Activated naive CD4-positive, alpha-beta T cell treated with anti-CD3 and anti-CD28 coated beads, Interleukin-2, amount 50 U/mL, for 24 hours (primary cell): ENCODE measurements around the gene CNGA4.
"Not testable (repeated sequence)": the region's sequence is repeated elsewhere in the genome, so short reads cannot be mapped to it uniquely, and the experiment has no call there.

Experiments used
- H3K27ac Mint-ChIP-seq: one replicate; pipeline ENCODE4 v1.8.0; 2021; ENCODE audit warnings: mild to moderate bottlenecking, mixed read lengths
- H3K27me3 Mint-ChIP-seq: one replicate; pipeline ENCODE4 v1.8.0; 2021; ENCODE audit warnings: mixed read lengths
- H3K36me3 Mint-ChIP-seq: one replicate; pipeline ENCODE4 v1.8.0; 2021; ENCODE audit warnings: mixed read lengths
- H3K4me1 Mint-ChIP-seq: one replicate; pipeline ENCODE4 v1.8.0; 2021; ENCODE audit warnings: mixed read lengths
- H3K4me3 Mint-ChIP-seq: one replicate; pipeline ENCODE4 v1.8.0; 2021; ENCODE audit warnings: mild to moderate bottlenecking, mixed read lengths
- H3K9me3 Mint-ChIP-seq: one replicate; pipeline ENCODE4 v1.8.0; 2021; ENCODE audit warnings: mixed read lengths

Gene CNGA4

DNA sequence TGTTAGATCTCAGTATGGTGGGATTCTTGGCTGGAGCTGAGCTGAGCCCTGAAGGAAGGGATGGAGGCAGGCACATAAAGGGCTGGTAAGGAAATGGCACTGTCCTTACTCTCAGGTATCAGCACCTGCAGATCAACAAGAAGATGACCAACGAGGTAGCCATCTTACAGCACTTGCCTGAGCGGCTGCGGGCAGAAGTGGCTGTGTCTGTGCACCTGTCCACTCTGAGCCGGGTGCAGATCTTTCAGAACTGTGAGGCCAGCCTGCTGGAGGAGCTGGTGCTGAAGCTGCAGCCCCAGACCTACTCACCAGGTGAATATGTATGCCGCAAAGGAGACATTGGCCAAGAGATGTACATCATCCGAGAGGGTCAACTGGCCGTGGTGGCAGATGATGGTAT lies 2.4 kb downstream of the CNGA4 start:
- Mint-ChIP-seq H3K36me3 (no peaks in the 10 kb centered on the region), H3K4me1 (no peaks in the 10 kb centered on the region), H3K4me3 (no peak overlapping the region), H3K27me3 (no peaks in the 10 kb centered on the region), H3K9me3 (no peaks in the 10 kb centered on the region), H3K27ac (no peak overlapping the region)

DNA sequence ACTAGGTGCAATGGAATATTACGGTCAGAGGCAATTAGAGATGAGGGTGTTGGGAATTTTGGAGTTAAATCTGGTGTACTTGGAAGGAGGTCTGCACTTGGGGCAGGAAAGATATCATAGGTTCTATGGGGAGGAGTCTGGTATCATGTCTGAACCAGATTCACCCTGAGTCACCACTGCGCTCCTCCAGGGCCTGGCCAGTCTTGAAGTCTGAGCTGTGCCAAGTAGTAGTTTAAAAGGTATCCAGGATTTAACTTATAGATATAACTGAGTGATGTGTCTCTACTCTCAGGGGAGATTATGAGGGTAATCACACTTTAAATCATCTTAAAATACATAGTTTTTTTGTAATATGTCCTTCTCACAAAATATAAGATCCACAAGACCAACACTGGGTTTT lies 6.6 kb downstream of the CNGA4 start:
- H3K4me3 Mint-ChIP-seq: no peak overlapping the region
- no peaks in the 10 kb centered on the region for H3K36me3 Mint-ChIP-seq
- no peaks in the 10 kb centered on the region for H3K4me1 Mint-ChIP-seq
- H3K27me3 Mint-ChIP-seq: no peaks in the 10 kb centered on the region
- H3K9me3 Mint-ChIP-seq: no peaks in the 10 kb centered on the region
- H3K27ac Mint-ChIP-seq: no peak overlapping the region

DNA sequence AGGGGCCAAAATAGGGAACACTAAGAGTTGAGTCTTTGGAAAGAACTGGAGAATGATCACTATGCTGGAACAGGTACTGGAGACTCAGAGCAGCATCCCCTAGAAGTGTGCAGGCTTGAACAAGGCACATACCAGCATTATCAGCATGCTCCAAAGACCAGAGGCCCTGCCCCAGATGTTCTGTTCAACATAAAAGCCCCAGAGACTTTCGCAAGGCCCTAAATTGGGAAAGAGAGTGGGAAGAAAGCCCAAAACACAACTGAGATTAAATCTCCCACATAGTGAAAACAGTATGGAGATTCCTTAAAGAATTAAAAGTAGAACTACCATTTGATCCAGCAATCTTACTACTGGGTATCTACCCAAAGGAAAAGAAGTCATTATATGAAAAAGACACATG lies 9.4 kb downstream of the CNGA4 start:
- Mint-ChIP-seq H3K27me3 (no peaks in the 10 kb centered on the region), H3K27ac (no peak overlapping the region), H3K36me3 (no peaks in the 10 kb centered on the region)

DNA sequence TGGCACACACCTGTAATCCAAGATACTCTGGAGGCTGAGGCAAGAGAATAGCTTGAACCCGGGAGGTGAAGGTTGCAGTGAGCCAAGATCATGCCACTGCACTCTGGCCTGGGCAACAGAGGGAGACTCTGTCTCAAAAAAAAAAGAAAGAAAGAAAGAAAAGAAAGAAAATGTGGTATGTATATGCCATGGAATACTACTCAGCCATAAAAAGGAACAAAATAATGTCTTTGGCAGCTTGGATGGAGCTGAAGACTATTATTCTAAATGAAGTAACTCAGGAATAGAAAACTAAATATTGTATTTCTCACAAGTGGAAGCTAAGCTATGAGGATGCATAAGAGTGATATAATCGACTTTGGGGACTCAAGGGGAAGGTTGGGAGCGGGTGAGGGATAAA lies 10.0 kb downstream of the CNGA4 start:
- H3K27ac Mint-ChIP-seq, H3K27me3 Mint-ChIP-seq, H3K9me3 Mint-ChIP-seq, H3K4me1 Mint-ChIP-seq, H3K4me3 Mint-ChIP-seq, H3K36me3 Mint-ChIP-seq: not testable (repeated sequence)

More for the DNA sequence above, 9.4 kb downstream of the CNGA4 start:
- H3K9me3 Mint-ChIP-seq: no peaks in the 10 kb centered on the region
- H3K4me3 Mint-ChIP-seq: no peak overlapping the region
- H3K4me1 Mint-ChIP-seq: no peaks in the 10 kb centered on the region

DNA sequence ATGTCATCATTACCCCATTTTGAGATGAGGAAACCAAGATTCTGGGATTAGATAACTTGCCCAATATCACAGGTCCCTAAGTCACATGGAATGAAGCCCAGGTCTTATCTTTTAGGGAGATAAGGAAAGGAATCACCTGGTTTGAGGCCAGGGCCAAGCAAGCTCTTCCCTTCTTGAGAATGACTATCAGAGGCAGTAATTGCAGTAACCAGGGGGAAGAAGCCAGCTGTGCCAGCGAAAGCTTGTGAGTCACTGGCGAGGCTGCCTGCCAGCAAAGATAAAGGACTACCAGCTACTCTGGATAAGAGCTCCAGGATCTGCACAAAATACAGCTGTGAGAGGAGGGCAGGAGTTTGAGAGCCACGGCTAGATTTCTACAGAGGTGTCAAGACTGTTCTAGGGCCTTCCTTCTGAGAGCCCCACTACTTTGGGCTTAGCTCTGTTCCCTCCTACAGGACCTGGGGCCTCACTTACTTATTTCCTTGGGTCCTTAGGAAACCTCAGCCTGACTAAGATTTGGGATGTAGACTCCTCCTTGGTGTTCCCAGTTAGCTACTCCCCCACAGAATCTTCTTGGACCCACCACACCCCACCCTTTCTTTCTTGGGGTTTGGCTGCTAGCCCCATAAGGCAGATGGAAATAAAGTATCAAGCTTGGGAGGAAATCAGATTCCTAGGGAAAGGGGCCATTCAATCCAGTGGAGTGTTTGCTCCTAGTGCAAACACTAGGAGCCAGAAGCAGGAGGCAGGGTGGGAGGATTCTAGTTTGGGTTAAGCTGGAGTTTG lies 11.1 kb downstream of the CNGA4 start:
- Mint-ChIP-seq H3K27me3 (no peaks in the 10 kb centered on the region), H3K36me3 (no peaks in the 10 kb centered on the region), H3K4me3 (no peak overlapping the region), H3K27ac (no peak overlapping the region), H3K4me1 (no peaks in the 10 kb centered on the region), H3K9me3 (no peaks in the 10 kb centered on the region)

DNA sequence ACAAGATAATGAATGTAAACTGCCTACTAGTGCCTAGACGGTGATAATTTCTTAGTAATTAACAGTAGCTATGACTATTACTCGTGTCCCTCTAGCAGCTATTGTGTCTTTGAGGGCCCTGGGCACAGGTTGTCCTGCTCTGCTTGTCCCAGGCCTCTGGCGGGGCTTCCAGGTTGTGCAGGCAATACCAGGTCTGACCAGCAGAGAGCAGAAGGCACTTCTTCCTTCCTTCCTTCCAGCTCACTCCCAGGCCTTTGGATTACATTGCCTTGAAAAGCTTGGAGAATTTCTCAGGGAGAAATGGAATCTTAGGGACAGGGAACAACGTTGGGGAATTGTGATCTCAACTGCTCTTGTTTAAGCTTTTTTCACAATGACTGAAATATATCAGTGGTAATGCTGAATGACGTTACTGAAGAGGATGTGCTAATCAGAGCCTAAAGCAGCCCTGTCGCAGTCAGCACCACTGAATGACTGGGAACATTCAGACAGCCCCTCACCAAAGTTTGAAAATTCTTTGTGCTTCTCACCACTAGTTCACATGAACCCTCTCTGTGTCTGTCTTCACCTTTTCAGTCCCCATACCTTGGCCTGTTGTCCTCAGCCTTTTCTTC lies 12.3 kb downstream of the CNGA4 start:
- H3K4me3 Mint-ChIP-seq: no peak overlapping the region
- H3K27me3 Mint-ChIP-seq: no peaks in the 10 kb centered on the region
- no peaks in the 10 kb centered on the region for H3K36me3 Mint-ChIP-seq
- H3K9me3 Mint-ChIP-seq: no peaks in the 10 kb centered on the region
- no peaks in the 10 kb centered on the region for H3K4me1 Mint-ChIP-seq
- no peak overlapping the region for H3K27ac Mint-ChIP-seq

DNA sequence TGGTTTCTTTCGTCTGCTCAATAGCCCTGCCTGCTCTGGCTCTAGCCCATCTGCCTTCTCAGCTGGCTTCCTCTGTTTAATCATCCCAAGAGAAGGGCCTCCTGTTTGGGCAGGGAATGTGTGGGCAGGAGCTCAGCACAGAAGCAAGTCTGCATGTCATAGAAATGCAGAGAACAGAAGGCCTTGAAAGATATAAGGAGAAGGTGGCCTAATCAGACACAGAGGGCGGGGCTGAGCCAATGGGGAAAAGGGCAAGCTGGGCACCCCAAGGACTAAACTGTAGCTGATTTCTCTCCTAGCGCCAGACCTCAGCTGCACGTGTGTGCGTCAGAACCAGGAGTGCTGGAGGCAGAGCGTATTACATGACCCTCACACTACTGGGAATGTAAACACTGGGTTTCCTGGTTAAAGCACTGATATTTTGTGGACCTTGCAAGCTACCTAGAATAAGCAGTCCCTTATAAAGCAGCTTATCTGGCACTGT lies 13.1 kb downstream of the CNGA4 start:
- no peak overlapping the region for H3K4me3 Mint-ChIP-seq
- no peaks in the 10 kb centered on the region for H3K4me1 Mint-ChIP-seq
- no peaks in the 10 kb centered on the region for H3K9me3 Mint-ChIP-seq
- H3K36me3 Mint-ChIP-seq: no peaks in the 10 kb centered on the region
- H3K27ac Mint-ChIP-seq: no peak overlapping the region
- no peaks in the 10 kb centered on the region for H3K27me3 Mint-ChIP-seq

DNA sequence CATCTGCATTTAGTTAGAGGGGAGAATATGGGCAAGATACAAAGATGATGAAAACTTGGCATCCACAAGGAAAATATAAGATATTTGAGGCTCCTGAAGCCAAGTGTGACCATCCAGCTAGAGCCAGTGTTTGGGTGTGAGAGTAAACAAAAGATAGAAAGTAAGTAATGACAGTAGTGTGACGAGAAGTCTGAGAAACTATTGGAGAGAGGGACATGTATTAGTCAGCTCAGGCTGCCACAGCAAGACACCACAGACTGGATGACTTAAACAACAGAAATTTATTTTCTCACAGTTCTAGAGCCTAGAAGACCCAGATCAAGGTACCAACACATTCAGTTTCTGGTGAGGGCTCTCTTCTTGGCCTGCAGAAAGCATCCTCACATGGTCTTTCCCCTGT lies 14.3 kb downstream of the CNGA4 start:
- Mint-ChIP-seq H3K27ac (no peak overlapping the region), H3K4me3 (no peak overlapping the region), H3K27me3 (peaks cover 2% of the 10 kb centered on the region), H3K36me3 (no peaks in the 10 kb centered on the region), H3K4me1 (no peaks in the 10 kb centered on the region), H3K9me3 (no peaks in the 10 kb centered on the region)

DNA sequence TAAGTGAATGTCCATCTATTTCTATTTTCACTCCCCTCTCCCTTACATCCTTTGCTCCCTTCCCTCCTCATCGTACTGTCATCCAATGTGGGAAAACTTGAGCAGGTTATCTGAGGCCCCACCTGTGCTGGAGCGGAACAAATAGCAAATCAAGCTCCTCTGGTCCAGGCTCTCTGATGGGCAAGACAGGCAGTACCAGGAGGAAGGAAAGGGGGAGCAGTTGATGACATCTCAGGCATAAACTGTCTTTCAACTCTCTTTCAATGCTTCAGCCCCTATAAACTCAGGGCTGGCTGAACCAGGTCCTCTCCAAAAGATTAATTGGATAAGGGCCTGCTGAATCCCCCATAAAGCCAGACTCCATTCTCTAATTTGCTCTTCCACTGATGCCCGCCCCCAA lies 19.3 kb downstream of the CNGA4 start:
- Mint-ChIP-seq H3K4me3 (peak overlapping the region; percentile 75), H3K27me3 (peaks cover 3% of the 10 kb centered on the region), H3K27ac (no peak overlapping the region)

DNA sequence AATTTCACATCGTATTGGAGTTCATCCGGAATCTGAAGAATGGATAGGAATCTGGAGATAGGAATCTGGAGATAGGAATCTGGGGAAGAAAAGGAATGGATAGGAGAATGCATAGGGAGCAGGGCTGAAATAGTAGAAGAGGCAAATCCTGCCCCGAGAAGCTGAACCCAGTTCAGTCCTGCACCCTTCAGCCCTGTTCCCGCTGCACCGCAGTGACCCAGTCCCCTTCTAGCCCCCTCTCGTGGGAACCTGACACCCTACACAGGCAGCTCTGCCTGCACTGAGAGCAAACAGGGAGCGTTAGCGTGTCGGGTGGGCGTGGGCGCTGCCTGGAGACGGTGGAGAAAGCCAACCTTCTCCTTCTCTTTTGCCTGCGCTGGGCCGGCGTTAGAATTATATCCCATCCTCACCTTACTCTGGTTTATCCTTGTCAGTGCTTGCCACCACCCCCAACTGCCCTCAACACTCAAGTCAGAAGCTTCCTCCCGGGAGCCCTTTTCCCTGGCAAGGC lies 19.7 kb downstream of the CNGA4 start:
- Mint-ChIP-seq H3K4me3 (peak overlapping the region; percentile 75), H3K9me3 (no peaks in the 10 kb centered on the region), H3K36me3 (no peaks in the 10 kb centered on the region), H3K4me1 (no peaks in the 10 kb centered on the region), H3K27ac (no peak overlapping the region), H3K27me3 (peaks cover 4% of the 10 kb centered on the region)

More for the DNA sequence above, 19.3 kb downstream of the CNGA4 start:
- Mint-ChIP-seq H3K9me3 (no peaks in the 10 kb centered on the region), H3K4me1 (no peaks in the 10 kb centered on the region), H3K36me3 (no peaks in the 10 kb centered on the region)

DNA sequence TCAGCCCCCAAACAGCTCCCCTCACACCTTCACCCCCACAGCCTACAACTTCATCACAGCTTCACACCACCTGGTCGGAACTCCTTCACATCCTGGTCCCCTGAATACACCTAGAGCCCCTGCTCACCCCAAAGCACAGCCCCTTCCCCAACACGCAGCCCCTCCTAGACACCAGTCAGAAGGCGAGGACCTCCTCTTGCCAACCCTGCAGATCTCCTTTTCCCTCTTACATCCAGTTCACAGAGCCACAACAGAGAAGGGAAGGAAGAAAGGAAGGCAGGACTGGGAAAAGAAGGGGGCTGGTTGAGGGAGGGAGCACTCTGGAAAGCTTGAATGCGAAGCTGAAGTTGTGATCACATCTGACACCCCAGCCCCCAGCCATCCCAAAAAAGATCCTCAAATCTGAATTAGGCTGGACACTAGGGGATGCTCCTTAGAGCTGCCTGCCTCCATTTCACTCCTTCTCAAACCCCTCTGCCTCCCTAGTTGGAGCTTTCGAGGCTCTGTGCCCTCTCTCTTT lies 21.4 kb downstream of the CNGA4 start:
- Mint-ChIP-seq H3K36me3 (no peaks in the 10 kb centered on the region), H3K4me1 (no peaks in the 10 kb centered on the region), H3K27ac (no peak overlapping the region), H3K27me3 (peaks cover 13% of the 10 kb centered on the region), H3K9me3 (no peaks in the 10 kb centered on the region), H3K4me3 (no peak overlapping the region)

DNA sequence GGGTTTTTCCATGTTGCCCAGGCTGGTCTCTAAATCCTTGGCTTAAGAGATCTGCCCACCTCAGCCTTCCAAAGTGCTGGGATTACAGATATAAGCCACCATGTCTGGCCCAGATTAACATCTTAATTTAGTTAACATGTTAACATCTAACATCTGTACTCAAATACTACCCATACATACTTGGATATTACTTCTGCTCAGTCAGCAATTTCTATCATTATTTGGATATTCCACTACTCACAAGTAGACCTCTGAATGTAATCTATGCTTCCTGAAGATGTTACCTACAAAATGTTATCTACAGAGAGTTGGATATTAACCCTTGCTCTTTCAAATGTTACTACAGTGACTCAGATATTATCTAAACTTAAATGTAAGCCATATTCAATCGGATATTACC lies 24.8 kb downstream of the CNGA4 start:
- H3K27me3 Mint-ChIP-seq: peaks cover 14% of the 10 kb centered on the region

DNA sequence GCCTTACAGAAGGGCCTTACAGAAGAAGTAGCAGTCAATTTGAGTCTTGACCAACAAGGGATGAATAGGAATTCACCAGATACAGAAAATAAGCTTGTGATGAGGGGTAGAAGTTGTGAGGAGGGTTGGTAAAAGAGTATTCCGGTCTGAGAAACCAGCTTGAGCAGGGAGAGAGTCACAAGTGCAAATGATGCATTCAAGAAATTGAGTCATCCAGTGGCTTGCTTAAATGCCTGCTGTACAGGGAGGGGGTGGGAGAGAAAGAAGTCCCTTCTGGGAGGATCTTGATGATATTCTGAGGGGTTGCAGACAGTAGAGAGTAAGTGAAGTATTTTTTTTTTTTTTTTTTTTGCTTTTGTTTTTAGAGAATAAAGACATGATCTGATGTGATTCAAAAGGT lies 29.9 kb downstream of the CNGA4 start:
- Mint-ChIP-seq H3K27me3 (peaks cover 18% of the 10 kb centered on the region), H3K9me3 (no peaks in the 10 kb centered on the region), H3K4me1 (no peaks in the 10 kb centered on the region), H3K36me3 (no peaks in the 10 kb centered on the region), H3K27ac (no peak overlapping the region), H3K4me3 (no peak overlapping the region)

More for the DNA sequence above, 24.8 kb downstream of the CNGA4 start:
- Mint-ChIP-seq H3K4me1 (no peaks in the 10 kb centered on the region), H3K36me3 (no peaks in the 10 kb centered on the region), H3K9me3 (no peaks in the 10 kb centered on the region), H3K27ac (no peak overlapping the region), H3K4me3 (no peak overlapping the region)

DNA sequence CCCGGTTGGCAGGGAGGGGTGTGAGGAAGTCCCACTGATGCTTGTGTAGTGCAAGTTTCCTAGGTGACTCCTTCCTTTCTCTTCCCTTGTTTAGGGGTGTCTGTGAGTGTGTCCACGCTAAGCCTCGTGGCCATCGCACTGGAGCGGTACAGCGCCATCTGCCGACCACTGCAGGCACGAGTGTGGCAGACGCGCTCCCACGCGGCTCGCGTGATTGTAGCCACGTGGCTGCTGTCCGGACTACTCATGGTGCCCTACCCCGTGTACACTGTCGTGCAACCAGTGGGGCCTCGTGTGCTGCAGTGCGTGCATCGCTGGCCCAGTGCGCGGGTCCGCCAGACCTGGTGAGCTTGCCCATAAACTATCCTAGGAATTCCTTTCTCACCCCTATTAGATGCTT lies 31.1 kb downstream of the CNGA4 start:
- Mint-ChIP-seq H3K9me3 (no peaks in the 10 kb centered on the region), H3K4me3 (no peak overlapping the region), H3K36me3 (no peaks in the 10 kb centered on the region), H3K4me1 (no peaks in the 10 kb centered on the region), H3K27ac (no peak overlapping the region), H3K27me3 (peaks cover 14% of the 10 kb centered on the region)

DNA sequence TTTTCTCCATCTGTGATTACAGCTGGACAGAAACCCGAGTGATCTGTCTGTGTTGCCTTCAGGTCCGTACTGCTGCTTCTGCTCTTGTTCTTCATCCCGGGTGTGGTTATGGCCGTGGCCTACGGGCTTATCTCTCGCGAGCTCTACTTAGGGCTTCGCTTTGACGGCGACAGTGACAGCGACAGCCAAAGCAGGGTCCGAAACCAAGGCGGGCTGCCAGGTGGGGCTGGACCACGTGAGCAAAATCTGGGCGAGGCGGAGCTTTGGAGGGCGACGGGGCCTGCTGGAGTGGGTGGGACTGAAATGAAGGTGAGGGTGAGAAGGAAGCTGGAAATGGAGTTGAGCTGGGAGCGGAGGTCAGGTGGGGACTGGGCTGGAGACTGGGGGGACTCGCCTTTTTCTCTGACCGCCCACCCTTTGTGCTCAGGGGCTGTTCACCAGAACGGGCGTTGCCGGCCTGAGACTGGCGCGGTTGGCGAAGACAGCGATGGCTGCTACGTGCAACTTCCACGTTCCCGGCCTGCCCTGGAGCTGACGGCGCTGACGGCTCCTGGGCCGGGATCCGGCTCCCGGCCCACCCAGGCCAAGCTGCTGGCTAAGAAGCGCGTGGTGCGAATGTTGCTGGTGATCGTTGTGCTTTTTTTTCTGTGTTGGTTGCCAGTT lies 31.8 kb downstream of the CNGA4 start:
- Mint-ChIP-seq H3K27ac (no peak overlapping the region), H3K9me3 (no peaks in the 10 kb centered on the region), H3K27me3 (peaks cover 19% of the 10 kb centered on the region), H3K4me3 (no peak overlapping the region), H3K36me3 (no peaks in the 10 kb centered on the region), H3K4me1 (no peaks in the 10 kb centered on the region)

DNA sequence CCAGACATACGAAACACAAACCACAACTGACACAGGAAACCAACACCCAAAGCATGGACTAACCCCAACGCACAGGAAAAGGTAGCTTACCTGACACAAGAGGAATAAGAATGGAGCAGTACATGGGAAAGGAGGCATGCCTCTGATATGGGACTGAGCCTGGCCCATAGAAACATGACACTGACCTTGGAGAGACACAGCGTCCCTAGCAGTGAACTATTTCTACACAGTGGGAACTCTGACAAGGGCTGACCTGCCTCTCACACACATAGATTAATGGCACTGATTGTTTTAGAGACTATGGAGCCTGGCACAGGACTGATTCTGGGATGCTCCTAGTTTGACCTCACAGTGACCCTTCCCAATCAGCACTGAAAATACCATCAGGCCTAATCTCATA lies 32.7 kb downstream of the CNGA4 start:
- no peaks in the 10 kb centered on the region for H3K9me3 Mint-ChIP-seq
- H3K27me3 Mint-ChIP-seq: peaks cover 22% of the 10 kb centered on the region
- H3K27ac Mint-ChIP-seq: no peak overlapping the region
- no peaks in the 10 kb centered on the region for H3K36me3 Mint-ChIP-seq
- no peaks in the 10 kb centered on the region for H3K4me1 Mint-ChIP-seq
- no peak overlapping the region for H3K4me3 Mint-ChIP-seq
